Neutrophil (primary cell): Measurements from ENCODE around the gene FGF14.

Source experiments
- H3K27ac ChIP-seq: fragments of 200-600 bp; sonication (generic); 2 replicates; pipeline ENCODE4 v1.5.1; 2016; ENCODE audit warnings: mild to moderate bottlenecking, moderate library complexity
- H3K27me3 ChIP-seq: fragments of 200-600 bp; sonication (generic); 2 replicates; pipeline ENCODE4 v1.6.0; 2016; ENCODE audit warnings: mild to moderate bottlenecking
- H3K36me3 ChIP-seq: fragments of 200-600 bp; sonication (generic); 2 replicates; pipeline ENCODE4 v1.5.1; 2017
- H3K4me1 ChIP-seq, 2 experiments: fragments of 200-600 bp in 1 of 2; sonication (generic) in 1 of 2; 1 replicate in 1 of 2; 2 replicates in 1 of 2; pipeline versions ENCODE4 v1.5.1 to v1.6.1; 2013 to 2016; ENCODE audit warnings: low read depth in 1 of 2, low read length in 1 of 2, mild to moderate bottlenecking in 1 of 2, moderate library complexity in 1 of 2; ENCODE audit not compliant: control insufficient read depth in 1 of 2, insufficient read depth in 1 of 2
- H3K4me3 ChIP-seq, 2 experiments: fragments of 200-600 bp in 1 of 2; sonication (generic) in 1 of 2; 1 replicate in 1 of 2; 2 replicates in 1 of 2; pipeline ENCODE4 v1.5.1; 2013 to 2016; ENCODE audit warnings: low read depth in 1 of 2, low read length in 1 of 2, mild to moderate bottlenecking in 1 of 2, moderate library complexity in 1 of 2
- H3K9me3 ChIP-seq: fragments of 200-600 bp; sonication (generic); 2 replicates; pipeline ENCODE4 v1.5.1; 2016
- CTCF ChIP-seq: fragments of 200-600 bp; sonication (generic); IDR thresholded peaks from 2 replicates; pipeline ENCODE4 v1.5.1; 2016; ENCODE audit warnings: antibody characterized with exemption

The FGF14 gene

GRCh38 chr13:102291587-102292218 is 110.1 kb downstream of the FGF14 start:
- TF ChIP-seq CTCF: no peak
- no peak overlapping the region for H3K4me3 ChIP-seq
- no peak overlapping the region for H3K27ac ChIP-seq
- H3K27me3 ChIP-seq: no peaks in the 10 kb centered on the region
- H3K36me3 ChIP-seq: no peaks in the 10 kb centered on the region
- H3K9me3 ChIP-seq: no peaks in the 10 kb centered on the region
- H3K4me1 ChIP-seq: no peaks in the 10 kb centered on the region

GRCh38 chr13:102289606-102290005 is 112.2 kb downstream of the FGF14 start:
- Histone ChIP-seq H3K4me1 (no peaks in the 10 kb centered on the region), H3K36me3 (no peaks in the 10 kb centered on the region), H3K27me3 (no peaks in the 10 kb centered on the region), H3K9me3 (no peaks in the 10 kb centered on the region), H3K27ac (no peak overlapping the region), H3K4me3 (no peak overlapping the region)
- no peak for TF ChIP-seq CTCF

- no peak for TF ChIP-seq CTCF
- Histone ChIP-seq H3K36me3 (no peaks in the 10 kb centered on the region), H3K27ac (no peak overlapping the region), H3K4me1 (no peaks in the 10 kb centered on the region), H3K4me3 (no peak overlapping the region), H3K9me3 (no peaks in the 10 kb centered on the region), H3K27me3 (no peaks in the 10 kb centered on the region)
These were observed 115.5 kb downstream of the FGF14 start for GRCh38 chr13:102286326-102286725.

GRCh38 chr13:102280366-102280765 is 121.5 kb downstream of the FGF14 start:
- Histone ChIP-seq H3K9me3 (no peaks in the 10 kb centered on the region), H3K27me3 (no peaks in the 10 kb centered on the region), H3K4me3 (no peak overlapping the region), H3K36me3 (no peaks in the 10 kb centered on the region), H3K4me1 (no peaks in the 10 kb centered on the region), H3K27ac (no peak overlapping the region)
- TF ChIP-seq CTCF: no peak

- H3K36me3 ChIP-seq: no peaks in the 10 kb centered on the region
- no peaks in the 10 kb centered on the region for H3K9me3 ChIP-seq
- H3K27me3 ChIP-seq: no peaks in the 10 kb centered on the region
- no peaks in the 10 kb centered on the region for H3K4me1 ChIP-seq
- H3K4me3 ChIP-seq: no peak overlapping the region
- no peak overlapping the region for H3K27ac ChIP-seq
- TF ChIP-seq CTCF: no peak
These were observed 124.6 kb downstream of the FGF14 start for GRCh38 chr13:102277286-102277685.

GRCh38 chr13:102276404-102276803 is 125.4 kb downstream of the FGF14 start:
- no peak overlapping the region for H3K27ac ChIP-seq
- no peaks in the 10 kb centered on the region for H3K27me3 ChIP-seq
- TF ChIP-seq CTCF: no peak
- no peaks in the 10 kb centered on the region for H3K4me1 ChIP-seq
- no peaks in the 10 kb centered on the region for H3K36me3 ChIP-seq
- no peak overlapping the region for H3K4me3 ChIP-seq
- H3K9me3 ChIP-seq: no peaks in the 10 kb centered on the region
